Glutamatergic neuron (in vitro differentiated cells): ENCODE measurements around the gene SEC22C. TPM values are rescaled to one million over a fixed set of nuclear protein-coding genes. Genes with fewer than 3 reads are reported as not detected.

Source experiments
- DNase-seq: peaks from one replicate; pipeline ENCODE4 v3.0.0; 2022
- H3K27ac Mint-ChIP-seq: one replicate; pipeline ENCODE4 v1.8.0; 2020; ENCODE audit warnings: mild to moderate bottlenecking, mixed read lengths, inconsistent platforms; ENCODE audit not compliant: unreplicated experiment
- H3K27me3 Mint-ChIP-seq: one replicate; pipeline ENCODE4 v1.8.0; 2020; ENCODE audit warnings: mild to moderate bottlenecking, moderate library complexity, mixed read lengths, inconsistent platforms; ENCODE audit not compliant: unreplicated experiment
- H3K36me3 Mint-ChIP-seq: one replicate; pipeline ENCODE4 v1.8.0; 2020; ENCODE audit warnings: mild to moderate bottlenecking, mixed read lengths, inconsistent platforms; ENCODE audit not compliant: unreplicated experiment
- H3K4me1 Mint-ChIP-seq: one replicate; pipeline ENCODE4 v1.8.0; 2020; ENCODE audit warnings: mild to moderate bottlenecking, low read depth, mixed read lengths, inconsistent platforms; ENCODE audit not compliant: unreplicated experiment
- H3K4me3 Mint-ChIP-seq: one replicate; pipeline ENCODE4 v1.8.0; 2020; ENCODE audit warnings: mild to moderate bottlenecking, mixed read lengths, inconsistent platforms; ENCODE audit not compliant: unreplicated experiment
- H3K9me3 Mint-ChIP-seq: one replicate; pipeline ENCODE4 v1.8.0; 2020; ENCODE audit warnings: mild to moderate bottlenecking, moderate library complexity, mixed read lengths, inconsistent platforms; ENCODE audit not compliant: unreplicated experiment
- total RNA-seq: library from RNA; stranded (reverse); fragmentation: NEBNext Ultra II Directional; extraction: Animal tissue kit (Norgen Biotek cat#: 25700); gene quantifications from one replicate; pipeline ENCODE4 v1.2.1, GENCODE V29; 2021; ENCODE audit not compliant: unreplicated experiment
- TF ChIP-seq, protein P1 (sequence below): fragments of 200-600 bp; sonication (generic); IDR thresholded peaks from one replicate; pipeline ENCODE4 v1.5.0; 2021; ENCODE audit not compliant: partially characterized antibody, unreplicated experiment

SEC22C gene
- total RNA-seq, 1 donor from 2014 or later = 36.9 TPM

- TF ChIP-seq, protein P1, sequence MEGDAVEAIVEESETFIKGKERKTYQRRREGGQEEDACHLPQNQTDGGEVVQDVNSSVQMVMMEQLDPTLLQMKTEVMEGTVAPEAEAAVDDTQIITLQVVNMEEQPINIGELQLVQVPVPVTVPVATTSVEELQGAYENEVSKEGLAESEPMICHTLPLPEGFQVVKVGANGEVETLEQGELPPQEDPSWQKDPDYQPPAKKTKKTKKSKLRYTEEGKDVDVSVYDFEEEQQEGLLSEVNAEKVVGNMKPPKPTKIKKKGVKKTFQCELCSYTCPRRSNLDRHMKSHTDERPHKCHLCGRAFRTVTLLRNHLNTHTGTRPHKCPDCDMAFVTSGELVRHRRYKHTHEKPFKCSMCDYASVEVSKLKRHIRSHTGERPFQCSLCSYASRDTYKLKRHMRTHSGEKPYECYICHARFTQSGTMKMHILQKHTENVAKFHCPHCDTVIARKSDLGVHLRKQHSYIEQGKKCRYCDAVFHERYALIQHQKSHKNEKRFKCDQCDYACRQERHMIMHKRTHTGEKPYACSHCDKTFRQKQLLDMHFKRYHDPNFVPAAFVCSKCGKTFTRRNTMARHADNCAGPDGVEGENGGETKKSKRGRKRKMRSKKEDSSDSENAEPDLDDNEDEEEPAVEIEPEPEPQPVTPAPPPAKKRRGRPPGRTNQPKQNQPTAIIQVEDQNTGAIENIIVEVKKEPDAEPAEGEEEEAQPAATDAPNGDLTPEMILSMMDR = no peak
- no peak overlapping the region for H3K27ac Mint-ChIP-seq
- H3K4me3 Mint-ChIP-seq = no peak overlapping the region
- H3K9me3 Mint-ChIP-seq = no peaks in the 10 kb centered on the region
- no peaks in the 10 kb centered on the region for H3K36me3 Mint-ChIP-seq
- H3K27me3 Mint-ChIP-seq = peaks cover 1% of the 10 kb centered on the region
- DNase-seq = no peak
- H3K4me1 Mint-ChIP-seq = no peaks in the 10 kb centered on the region
These were observed 61.4 kb downstream of the SEC22C start for GRCh38 chr3:42520336-42520735.

GRCh38 chr3:42519568-42519962 lies 62.2 kb downstream of the SEC22C start:
- Mint-ChIP-seq H3K4me1 (no peaks in the 10 kb centered on the region), H3K4me3 (no peak overlapping the region), H3K27ac (no peak overlapping the region), H3K9me3 (no peaks in the 10 kb centered on the region), H3K36me3 (no peaks in the 10 kb centered on the region), H3K27me3 (peaks cover 1% of the 10 kb centered on the region)
- TF ChIP-seq, protein P1 = no peak
- DNase-seq = no peak

GRCh38 chr3:42518800-42519567 lies 62.8 kb downstream of the SEC22C start:
- no peak overlapping the region for H3K4me3 Mint-ChIP-seq
- H3K27ac Mint-ChIP-seq = no peak overlapping the region
- peaks cover 1% of the 10 kb centered on the region for H3K27me3 Mint-ChIP-seq
- no peaks in the 10 kb centered on the region for H3K4me1 Mint-ChIP-seq
- TF ChIP-seq, protein P1 = no peak
- H3K9me3 Mint-ChIP-seq = no peaks in the 10 kb centered on the region
- H3K36me3 Mint-ChIP-seq = no peaks in the 10 kb centered on the region
- DNase-seq = no peak

GRCh38 chr3:42517117-42517516 lies 64.7 kb downstream of the SEC22C start:
- Mint-ChIP-seq H3K4me3 (no peak overlapping the region), H3K27ac (no peak overlapping the region), H3K36me3 (no peaks in the 10 kb centered on the region), H3K9me3 (no peaks in the 10 kb centered on the region), H3K27me3 (no peaks in the 10 kb centered on the region), H3K4me1 (no peaks in the 10 kb centered on the region)
- TF ChIP-seq, protein P1 = no peak
- DNase-seq = no peak

DNA sequence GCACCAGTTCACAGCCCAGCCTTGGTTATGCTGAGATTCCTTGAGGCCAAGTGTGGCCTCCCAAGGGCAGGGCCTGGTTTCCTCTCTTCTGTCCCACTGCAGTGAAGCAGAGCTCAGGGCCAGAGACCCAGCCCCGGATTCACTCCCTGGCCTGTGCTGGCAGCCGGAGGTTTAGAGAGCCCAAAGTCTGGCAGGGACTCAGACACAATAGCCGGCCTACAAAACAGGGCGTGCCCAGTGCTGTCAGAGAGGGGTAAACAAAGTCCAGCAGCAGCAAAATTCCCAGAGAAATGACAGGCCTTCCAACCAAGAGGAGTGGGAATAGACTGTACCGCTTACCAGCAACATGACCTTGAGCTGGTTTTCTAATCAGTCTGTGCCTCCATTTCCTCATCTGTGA lies 65.3 kb downstream of the SEC22C start:
- TF ChIP-seq, protein P1 = no peak
- no peaks in the 10 kb centered on the region for H3K27me3 Mint-ChIP-seq
- DNase-seq = no peak
- H3K9me3 Mint-ChIP-seq = no peaks in the 10 kb centered on the region
- H3K36me3 Mint-ChIP-seq = no peaks in the 10 kb centered on the region
- no peak overlapping the region for H3K27ac Mint-ChIP-seq
- H3K4me3 Mint-ChIP-seq = no peak overlapping the region
- H3K4me1 Mint-ChIP-seq = no peaks in the 10 kb centered on the region
